PC-3 (cell line): ENCODE data around the gene CHRDL2. TPM values are rescaled to one million over a fixed set of nuclear protein-coding genes. Genes with fewer than 3 reads are reported as not detected.

Source experiments
- ATAC-seq: fragments of 200-7000 bp; cut with Tn5 transposase; 2 replicates; pipeline ENCODE4 v1.9.1; 2020; ENCODE audit warnings: mild to moderate bottlenecking, moderate library complexity
- BruUV-seq: library from RNA; stranded (reverse); fragments of 400-500 nt; replicated peaks from 2 replicates; lab custom pipeline; 2021; lab: Mats Ljungman, UMichigan
- CTCF ChIA-PET: fragments of 300-600 bp; sonication (Branson Sonifier 250); formaldehyde crosslinking; loops from one replicate; lab custom pipeline; 2022; ENCODE audit warnings: antibody characterized with exemption; lab: Charles Lee
- POLR2A ChIA-PET: fragments of 300-600 bp; sonication (Branson Sonifier 250); formaldehyde crosslinking; loops from one replicate; lab custom pipeline; 2022; ENCODE audit warnings: antibody characterized with exemption; ENCODE audit not compliant: unreplicated experiment; lab: Charles Lee
- DNase-seq: peaks from one replicate; pipeline ENCODE4 v3.0.0-alpha.2; 2015
- H2AFZ ChIP-seq: fragments of 300-600 bp; sonication (generic); 2 replicates; pipeline ENCODE4 v1.6.0; 2016; ENCODE audit warnings: antibody characterized with exemption, low read length
- H3F3A ChIP-seq: fragments of 300-600 bp; sonication (generic); one replicate; pipeline ENCODE4 v1.6.0; 2017; ENCODE audit warnings: antibody characterized with exemption, low read length, control low read depth, mild to moderate bottlenecking; ENCODE audit not compliant: unreplicated experiment
- H3K27ac ChIP-seq: fragments of 300-600 bp; sonication (generic); 2 replicates; pipeline ENCODE4 v1.5.1; 2016; ENCODE audit warnings: mild to moderate bottlenecking, low read length
- H3K27me3 ChIP-seq: fragments of 300-600 bp; sonication (generic); 2 replicates; pipeline ENCODE4 v1.6.1; 2016; ENCODE audit warnings: low read length, mixed read lengths
- H3K36me3 ChIP-seq: fragments of 300-600 bp; sonication (generic); 2 replicates; pipeline ENCODE4 v1.6.1; 2016; ENCODE audit warnings: low read depth, mixed run types, low read length, mixed read lengths
- H3K4me1 ChIP-seq: fragments of 300-600 bp; sonication (generic); 2 replicates; pipeline ENCODE4 v1.5.1; 2016; ENCODE audit warnings: low read length; ENCODE audit not compliant: insufficient read depth
- H3K4me2 ChIP-seq: fragments of 300-600 bp; sonication (generic); 2 replicates; pipeline ENCODE4 v1.6.0; 2016; ENCODE audit warnings: low read length
- H3K4me3 ChIP-seq: fragments of 300-600 bp; sonication (generic); 2 replicates; pipeline ENCODE4 v1.5.1; 2016; ENCODE audit warnings: mild to moderate bottlenecking, low read length, mixed read lengths
- H3K79me2 ChIP-seq: fragments of 300-600 bp; sonication (generic); 2 replicates; pipeline ENCODE4 v1.6.1; 2017; ENCODE audit warnings: low read length, mixed read lengths
- H3K9ac ChIP-seq: fragments of 300-600 bp; sonication (generic); 2 replicates; pipeline ENCODE4 v1.6.0; 2016; ENCODE audit warnings: mild to moderate bottlenecking, low read length
- H3K9me2 ChIP-seq: fragments of 300-600 bp; sonication (generic); replicated peaks from 2 replicates; pipeline ENCODE4 v1.6.1; 2016; ENCODE audit warnings: mixed run types, low read length, mixed read lengths
- H3K9me3 ChIP-seq: fragments of 300-600 bp; sonication (generic); 2 replicates; pipeline ENCODE4 v1.6.1; 2016; ENCODE audit warnings: low read length, mixed read lengths
- H4K20me1 ChIP-seq: fragments of 300-600 bp; sonication (generic); 2 replicates; pipeline ENCODE4 v1.6.1; 2016; ENCODE audit warnings: low read length, mixed read lengths
- EZH2 ChIP-seq: fragments of 300-600 bp; sonication (generic); IDR thresholded peaks from one replicate; pipeline ENCODE4 v1.6.1; 2017; ENCODE audit warnings: antibody characterized with exemption, mild to moderate bottlenecking, low read length; ENCODE audit not compliant: unreplicated experiment
- EZH2phosphoT487 ChIP-seq: fragments of 300-600 bp; sonication (generic); IDR thresholded peaks from 2 replicates; pipeline ENCODE4 v1.6.1; 2018; ENCODE audit warnings: mild to moderate bottlenecking, antibody characterized with exemption, low read length, borderline replicate concordance
- intact Hi-C: fragments of 100-400 bp; cut with micrococcal nuclease; formaldehyde crosslinking; loops from 2 replicates; pipeline ENCODE4 v1.9.0; 2023
- total RNA-seq: library from RNA; depleted of rRNA; stranded (reverse); fragments of >200 nt; gene quantifications from 2 replicates; pipeline ENCODE4 v1.2.3, GENCODE V29; 2014
- TF ChIP-seq, protein P1 (sequence below): fragments of 300-600 bp; sonication (generic); conservative IDR thresholded peaks from 2 replicates; pipeline ENCODE4 v1.5.1; 2017; ENCODE audit warnings: antibody characterized with exemption, low read depth, mild to moderate bottlenecking, low read length

CHRDL2 gene
- total RNA-seq, 1 experiment from 2014 or later, result not detected

DNA sequence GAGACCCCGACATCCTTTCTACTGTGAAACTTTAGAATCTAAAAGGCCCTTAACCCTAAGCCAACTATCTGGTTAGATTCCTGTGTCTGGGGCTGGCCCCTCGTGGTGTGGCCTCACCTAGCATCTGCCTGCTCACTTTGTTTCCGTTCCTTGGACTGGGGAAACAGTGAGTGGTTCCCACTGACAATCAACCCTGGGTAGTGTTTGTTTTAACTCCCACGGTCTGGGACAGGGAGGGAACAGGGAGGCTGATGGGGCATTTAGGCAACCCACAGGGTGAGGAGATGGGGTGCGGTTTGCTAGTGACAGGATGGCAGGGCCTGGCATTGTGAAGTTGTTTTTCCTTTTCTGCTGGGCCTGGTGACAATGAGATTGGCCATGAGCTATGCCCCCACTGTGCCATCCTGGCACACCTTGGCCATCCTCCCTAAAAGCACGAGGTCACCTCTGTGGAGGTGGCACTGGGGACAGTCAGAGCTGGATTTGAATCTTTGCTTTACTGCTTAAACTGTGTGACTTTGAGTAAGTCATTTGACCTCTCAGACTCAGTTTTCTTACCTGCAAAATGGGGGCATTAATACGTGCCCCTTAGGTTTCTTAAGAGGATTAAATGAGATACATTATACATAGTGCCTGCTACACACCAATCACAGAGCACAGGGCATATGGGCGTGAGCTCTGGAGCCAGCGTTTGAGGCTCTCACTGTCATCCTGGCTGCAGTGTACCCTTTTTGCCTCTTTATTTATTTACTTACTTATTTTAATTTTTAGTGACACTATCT lies 31.4 kb downstream of the CHRDL2 start:
- Histone ChIP-seq H3K9me2 (no peaks in the 10 kb centered on the region), H2AFZ (no peak overlapping the region), H3K27me3 (no peaks in the 10 kb centered on the region), H3K4me1 (peaks cover 1% of the 10 kb centered on the region), H3K4me2 (no peak overlapping the region), H3K9ac (no peak overlapping the region), H3K9me3 (no peaks in the 10 kb centered on the region), H4K20me1 (no peaks in the 10 kb centered on the region), H3K36me3 (no peaks in the 10 kb centered on the region), H3K4me3 (no peak overlapping the region), H3K79me2 (no peaks in the 10 kb centered on the region), H3K27ac (no peak overlapping the region), H3F3A (no peaks in the 10 kb centered on the region)
- no peak for ATAC-seq
- no peak for DNase-seq
- TF ChIP-seq EZH2phosphoT487, result no peak
- TF ChIP-seq, protein P1, sequence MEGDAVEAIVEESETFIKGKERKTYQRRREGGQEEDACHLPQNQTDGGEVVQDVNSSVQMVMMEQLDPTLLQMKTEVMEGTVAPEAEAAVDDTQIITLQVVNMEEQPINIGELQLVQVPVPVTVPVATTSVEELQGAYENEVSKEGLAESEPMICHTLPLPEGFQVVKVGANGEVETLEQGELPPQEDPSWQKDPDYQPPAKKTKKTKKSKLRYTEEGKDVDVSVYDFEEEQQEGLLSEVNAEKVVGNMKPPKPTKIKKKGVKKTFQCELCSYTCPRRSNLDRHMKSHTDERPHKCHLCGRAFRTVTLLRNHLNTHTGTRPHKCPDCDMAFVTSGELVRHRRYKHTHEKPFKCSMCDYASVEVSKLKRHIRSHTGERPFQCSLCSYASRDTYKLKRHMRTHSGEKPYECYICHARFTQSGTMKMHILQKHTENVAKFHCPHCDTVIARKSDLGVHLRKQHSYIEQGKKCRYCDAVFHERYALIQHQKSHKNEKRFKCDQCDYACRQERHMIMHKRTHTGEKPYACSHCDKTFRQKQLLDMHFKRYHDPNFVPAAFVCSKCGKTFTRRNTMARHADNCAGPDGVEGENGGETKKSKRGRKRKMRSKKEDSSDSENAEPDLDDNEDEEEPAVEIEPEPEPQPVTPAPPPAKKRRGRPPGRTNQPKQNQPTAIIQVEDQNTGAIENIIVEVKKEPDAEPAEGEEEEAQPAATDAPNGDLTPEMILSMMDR, result no peak
- no peak for TF ChIP-seq EZH2
- no TSS peak for BruUV-seq
- intact Hi-C loops, result no loop called here
- ChIA-PET POLR2A (no interaction called here), CTCF (no interaction called here)

DNA sequence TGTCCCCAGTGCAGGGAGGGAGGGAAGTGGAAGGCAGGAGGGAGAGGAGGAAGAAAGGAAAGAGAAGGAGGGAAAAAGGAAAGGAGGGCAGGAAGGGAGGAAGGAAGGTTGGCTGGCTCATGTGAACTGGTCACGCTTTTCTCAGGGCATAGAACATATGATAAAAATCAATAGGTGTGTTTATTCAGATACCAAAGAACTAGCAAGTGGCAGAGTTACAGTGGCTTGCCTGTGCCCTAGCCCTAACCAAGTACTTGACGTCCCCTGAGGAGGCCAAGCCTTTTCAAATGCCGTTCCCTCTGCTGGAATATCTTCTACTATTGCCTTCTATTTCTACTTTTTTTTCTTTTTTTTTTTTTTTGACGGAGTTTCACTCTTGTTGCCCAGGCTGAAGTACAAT lies 33.5 kb downstream of the CHRDL2 start:
- Histone ChIP-seq H3K27me3 (no peaks in the 10 kb centered on the region), H3F3A (no peaks in the 10 kb centered on the region), H3K4me3 (no peak overlapping the region), H3K9me3 (no peaks in the 10 kb centered on the region), H3K9ac (no peak overlapping the region), H3K4me1 (peaks cover 12% of the 10 kb centered on the region), H3K9me2 (no peaks in the 10 kb centered on the region), H2AFZ (no peak overlapping the region), H4K20me1 (no peaks in the 10 kb centered on the region), H3K4me2 (no peak overlapping the region), H3K36me3 (no peaks in the 10 kb centered on the region), H3K79me2 (no peaks in the 10 kb centered on the region), H3K27ac (no peak overlapping the region)
- no TSS peak for BruUV-seq
- DNase-seq (no peak), ATAC-seq (no peak)
- intact Hi-C loops, result no loop called here
- CTCF ChIA-PET, result no interaction called here
- no peak for TF ChIP-seq EZH2
- TF ChIP-seq EZH2phosphoT487, result no peak
- TF ChIP-seq, protein P1, result no peak
- POLR2A ChIA-PET, result no interaction called here

DNA sequence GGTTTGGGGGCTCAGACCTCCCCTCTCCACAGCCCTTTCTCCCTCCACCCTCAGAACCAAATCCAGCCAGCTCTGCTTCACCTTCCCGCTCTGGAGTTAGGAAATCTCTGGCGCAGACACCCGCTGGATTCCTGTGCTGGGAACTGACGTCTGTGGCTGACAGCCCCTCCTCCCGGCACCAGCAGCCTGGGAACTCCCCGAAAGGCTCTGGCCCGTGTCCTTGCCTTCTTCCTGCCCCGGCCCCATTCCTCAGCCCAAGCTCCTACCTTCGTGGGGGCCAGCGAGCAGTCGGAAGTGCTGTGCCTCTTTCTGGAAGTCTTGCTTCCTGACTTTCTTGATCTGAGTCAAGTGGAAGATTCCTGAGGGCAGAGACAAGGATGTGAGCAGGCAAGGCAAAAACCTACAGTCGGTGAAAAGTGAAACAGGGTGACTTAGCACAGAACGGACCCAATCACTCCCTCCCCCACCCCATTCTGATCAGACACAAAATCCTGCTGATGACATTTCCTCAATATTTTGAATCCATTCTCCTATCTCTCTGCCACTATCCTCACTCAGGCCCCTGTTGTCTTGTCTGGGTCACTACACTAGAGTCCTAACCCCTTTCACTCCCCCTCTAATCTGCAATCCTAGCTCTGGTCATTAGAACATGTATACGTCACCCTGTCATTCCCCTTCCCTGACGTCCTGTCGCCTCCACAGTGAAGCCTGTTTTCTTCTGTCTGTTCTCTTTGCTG lies 34.1 kb downstream of the CHRDL2 start:
- Histone ChIP-seq H3K4me1 (peaks cover 12% of the 10 kb centered on the region), H3K27me3 (no peaks in the 10 kb centered on the region), H3K9me2 (no peaks in the 10 kb centered on the region), H2AFZ (no peak overlapping the region), H3F3A (no peaks in the 10 kb centered on the region), H3K36me3 (no peaks in the 10 kb centered on the region), H3K27ac (no peak overlapping the region), H4K20me1 (no peaks in the 10 kb centered on the region), H3K4me2 (no peak overlapping the region), H3K9me3 (no peaks in the 10 kb centered on the region), H3K4me3 (no peak overlapping the region), H3K79me2 (no peaks in the 10 kb centered on the region), H3K9ac (no peak overlapping the region)
- CTCF ChIA-PET, result no interaction called here
- intact Hi-C loops, result no loop called here
- TF ChIP-seq EZH2phosphoT487 (no peak), EZH2 (no peak)
- TF ChIP-seq, protein P1, result no peak
- DNase-seq (no peak), ATAC-seq (no peak)
- POLR2A ChIA-PET, result no interaction called here
- BruUV-seq, result no TSS peak
